Activated CD8-positive, alpha-beta T cell treated with anti-CD3 and anti-CD28 coated beads, Interleukin-2, amount 10 ng/mL, durations not matched to agents 7 days and 5 days (primary cell): Measurements from ENCODE around the gene ZBTB17. TPM values are rescaled to one million over a fixed set of nuclear protein-coding genes. Genes with fewer than 3 reads are reported as not detected.
"Not testable (repeated sequence)": the region's sequence is repeated elsewhere in the genome, so short reads cannot be mapped to it uniquely, and the experiment has no call there.

Experiments used
- ATAC-seq: fragments of 150-1000 bp; cut with Tn5 transposase; one replicate; pipeline ENCODE4 v1.10.0; 2021; ENCODE audit warnings: moderate library complexity
- CTCF ChIA-PET: fragments of 350-600 bp; sonication (Branson Sonifier 250); formaldehyde crosslinking; loops from one replicate; lab custom pipeline; 2021; ENCODE audit warnings: antibody characterized with exemption; lab: Charles Lee
- POLR2A ChIA-PET: fragments of 350-600 bp; sonication (Branson Sonifier 250); formaldehyde crosslinking; loops from one replicate; lab custom pipeline; 2021; ENCODE audit warnings: antibody characterized with exemption; lab: Charles Lee
- DNase-seq: peaks from one replicate; pipeline ENCODE4 v3.0.0-alpha.2; 2020
- H3K27ac Mint-ChIP-seq: one replicate; pipeline ENCODE4 v1.8.0; 2021; ENCODE audit warnings: mild to moderate bottlenecking, mixed read lengths
- H3K27me3 Mint-ChIP-seq: one replicate; pipeline ENCODE4 v1.8.0; 2021; ENCODE audit warnings: low read depth, mixed read lengths
- H3K36me3 Mint-ChIP-seq: one replicate; pipeline ENCODE4 v1.8.0; 2021; ENCODE audit warnings: low read depth, mixed read lengths
- H3K4me1 Mint-ChIP-seq: one replicate; pipeline ENCODE4 v1.8.0; 2021; ENCODE audit warnings: low read depth, mixed read lengths
- H3K4me3 Mint-ChIP-seq: one replicate; pipeline ENCODE4 v1.8.0; 2021; ENCODE audit warnings: mild to moderate bottlenecking, mixed read lengths
- H3K9me3 Mint-ChIP-seq: one replicate; pipeline ENCODE4 v1.8.0; 2022; ENCODE audit warnings: mixed read lengths; ENCODE audit not compliant: insufficient read depth
- total RNA-seq, 2 experiments: library from RNA; stranded (reverse); gene quantifications; one replicate each; pipeline ENCODE4 v1.2.3, GENCODE V29; 2021

Gene ZBTB17
- total RNA-seq, 2 experiments from 2014 or later: 32.3 to 33.3 TPM

DNA sequence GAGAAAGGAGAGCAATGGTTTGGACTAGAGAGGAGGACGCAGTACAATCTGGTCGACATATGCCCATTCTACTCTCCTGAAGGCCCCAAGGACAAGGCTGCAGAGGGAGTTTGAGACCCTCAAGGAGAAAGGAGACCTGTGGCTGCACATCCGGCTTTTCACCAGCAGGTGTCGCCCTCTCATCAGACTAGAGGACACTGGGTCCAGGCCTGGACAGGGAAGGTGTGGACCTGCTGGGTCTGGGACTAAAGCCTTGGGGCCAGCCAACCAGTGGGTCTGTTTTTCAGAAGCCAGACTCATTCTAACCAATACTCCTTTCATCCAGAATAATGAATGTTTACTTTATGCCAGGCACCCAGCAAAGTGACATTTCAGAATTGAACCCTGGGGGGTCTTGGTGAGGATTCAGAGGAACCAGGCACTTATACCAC is 33.1 kb upstream of the ZBTB17 start:
- POLR2A ChIA-PET: no interaction called here
- Mint-ChIP-seq H3K9me3 (no peaks in the 10 kb centered on the region), H3K27me3 (peaks cover 5% of the 10 kb centered on the region), H3K36me3 (no peaks in the 10 kb centered on the region), H3K27ac (no peak overlapping the region), H3K4me1 (peaks cover 18% of the 10 kb centered on the region), H3K4me3 (no peak overlapping the region)
- peak; percentile 82 for DNase-seq
- CTCF ChIA-PET: interaction anchor here (0.6 to 2.0 kb wide), 9 partner anchors 11 to 206 kb away, joined by 3 to 5 read pairs (median 3); partner anchors contain the start of genes CLCNKA and SPEN
- ATAC-seq: peak; percentile 64

DNA sequence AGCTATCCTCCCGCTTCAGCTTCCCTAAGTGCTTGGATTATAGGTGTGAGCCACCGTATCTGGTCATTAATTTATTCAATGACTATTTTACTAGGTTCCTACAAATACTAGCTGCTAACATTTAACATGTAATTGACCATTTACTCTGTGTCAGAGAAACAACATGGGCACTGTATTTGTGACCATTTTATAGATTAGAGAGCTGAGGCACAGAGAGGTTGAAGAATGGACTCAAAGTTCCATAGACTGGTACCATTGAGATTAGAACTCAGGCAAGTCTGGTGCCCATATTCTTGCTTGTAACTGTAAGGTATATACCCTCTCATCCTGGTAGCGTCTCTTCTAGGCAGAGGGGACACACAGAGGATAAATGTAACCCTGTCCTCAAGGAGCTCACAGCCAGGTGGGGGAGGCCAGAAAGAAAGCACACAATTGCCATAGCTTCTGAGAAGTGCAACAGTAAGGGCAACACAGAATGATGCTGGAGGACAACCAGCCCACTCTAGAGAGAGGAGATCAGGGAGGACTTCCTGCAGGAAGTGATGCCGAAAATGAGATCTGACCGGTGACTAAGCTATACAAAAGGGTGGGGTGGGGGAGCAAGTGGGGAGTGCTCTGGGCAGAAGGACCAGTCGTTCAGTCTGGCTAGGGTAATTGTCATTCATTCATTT is 31.9 kb upstream of the ZBTB17 start:
- Mint-ChIP-seq H3K27ac (no peak overlapping the region), H3K4me1 (peaks cover 18% of the 10 kb centered on the region), H3K9me3 (no peaks in the 10 kb centered on the region), H3K4me3 (no peak overlapping the region), H3K27me3 (peaks cover 5% of the 10 kb centered on the region), H3K36me3 (no peaks in the 10 kb centered on the region)
- ATAC-seq (no peak), DNase-seq (no peak)
- ChIA-PET CTCF (interaction anchor here (0.7 to 3.0 kb wide), 18 partner anchors 11 to 237 kb away, joined by 3 to 11 read pairs (median 3); no protein-coding TSS in a partner anchor), POLR2A (no interaction called here)

DNA sequence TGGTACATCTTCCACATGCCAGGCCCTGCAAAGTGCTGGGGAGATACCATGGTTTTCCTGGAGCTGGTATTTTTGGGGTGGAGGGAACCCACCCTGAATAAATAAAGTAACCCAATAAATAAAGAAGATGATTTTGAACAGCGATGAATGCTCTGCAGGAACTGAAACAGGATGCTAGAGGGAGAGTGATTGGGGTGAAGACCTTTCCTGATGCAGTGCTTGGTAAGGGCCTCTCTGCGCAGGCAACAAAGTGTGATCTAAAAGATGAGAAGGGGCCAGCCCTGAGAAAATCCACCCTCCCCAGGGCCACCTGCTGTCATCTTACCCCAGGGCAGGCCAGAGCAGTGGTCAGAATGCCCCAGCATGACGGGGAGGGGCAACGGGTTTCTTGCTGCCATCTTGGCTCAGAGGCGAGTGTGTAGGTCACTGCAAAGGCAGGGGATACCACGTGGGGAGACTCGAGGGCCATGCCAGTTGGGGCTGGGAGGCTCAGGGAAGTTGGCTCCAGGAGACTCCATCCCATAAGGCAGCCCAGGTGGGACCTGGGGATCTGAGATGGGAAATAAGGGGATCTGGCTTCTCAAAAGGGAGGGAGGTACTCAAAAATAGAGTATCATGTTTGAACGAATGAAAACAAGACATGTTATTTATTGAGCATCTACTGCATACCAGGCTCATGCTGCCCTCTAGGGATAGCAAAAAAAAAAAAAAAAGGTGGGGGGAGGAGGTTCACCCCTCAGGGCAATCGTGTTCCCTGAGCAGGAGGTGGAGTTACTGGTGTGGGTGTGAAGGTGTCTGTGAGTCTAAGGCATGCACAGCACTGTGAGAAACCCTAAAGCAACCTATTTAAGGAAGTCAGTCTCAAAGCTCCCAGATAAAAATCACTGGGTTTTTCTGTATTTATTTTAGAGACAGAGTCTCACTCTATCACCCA is 30.9 kb upstream of the ZBTB17 start:
- Mint-ChIP-seq H3K4me1 (peaks cover 12% of the 10 kb centered on the region), H3K4me3 (no peak overlapping the region), H3K36me3 (no peaks in the 10 kb centered on the region), H3K27me3 (peaks cover 5% of the 10 kb centered on the region), H3K9me3 (no peaks in the 10 kb centered on the region), H3K27ac (no peak overlapping the region)
- ChIA-PET CTCF (interaction anchor here (0.8 to 3.0 kb wide), 15 partner anchors 10 to 215 kb away, joined by 3 to 11 read pairs (median 3); no protein-coding TSS in a partner anchor), POLR2A (interaction anchor here (0.5 kb wide), 1 partner anchor 78 kb away, joined by 3 read pairs; no protein-coding TSS in a partner anchor)
- no peak for DNase-seq
- peak; percentile 45 for ATAC-seq

DNA sequence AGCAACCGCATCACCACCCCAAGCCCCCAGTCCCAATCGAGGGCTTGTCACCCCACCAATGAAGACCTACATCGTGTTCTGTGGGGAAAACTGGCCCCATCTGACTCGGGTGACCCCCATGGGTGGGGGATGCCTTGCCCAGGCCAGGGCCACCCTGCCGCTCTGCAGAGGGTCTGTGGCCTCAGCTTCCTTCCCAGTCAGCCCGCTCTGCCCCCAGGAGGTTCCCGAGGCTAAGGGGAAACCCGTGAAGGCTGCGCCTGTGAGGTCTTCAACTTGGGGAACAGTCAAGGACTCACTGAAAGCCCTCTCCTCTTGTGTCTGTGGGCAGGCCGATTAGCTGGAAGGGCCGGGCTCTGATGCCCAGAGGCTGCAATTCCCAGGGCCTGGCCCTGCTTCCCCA is 30.1 kb upstream of the ZBTB17 start:
- no peak for DNase-seq
- H3K27ac Mint-ChIP-seq: no peak overlapping the region
- no peak for ATAC-seq
- POLR2A ChIA-PET: no interaction called here
- H3K36me3 Mint-ChIP-seq: no peaks in the 10 kb centered on the region
- no peak overlapping the region for H3K4me3 Mint-ChIP-seq
- peaks cover 5% of the 10 kb centered on the region for H3K27me3 Mint-ChIP-seq
- CTCF ChIA-PET: interaction anchor here (1.0 to 3.0 kb wide), 2 partner anchors 11 to 215 kb away, joined by 3 to 11 read pairs; no protein-coding TSS in a partner anchor
- peaks cover 12% of the 10 kb centered on the region for H3K4me1 Mint-ChIP-seq
- no peaks in the 10 kb centered on the region for H3K9me3 Mint-ChIP-seq

DNA sequence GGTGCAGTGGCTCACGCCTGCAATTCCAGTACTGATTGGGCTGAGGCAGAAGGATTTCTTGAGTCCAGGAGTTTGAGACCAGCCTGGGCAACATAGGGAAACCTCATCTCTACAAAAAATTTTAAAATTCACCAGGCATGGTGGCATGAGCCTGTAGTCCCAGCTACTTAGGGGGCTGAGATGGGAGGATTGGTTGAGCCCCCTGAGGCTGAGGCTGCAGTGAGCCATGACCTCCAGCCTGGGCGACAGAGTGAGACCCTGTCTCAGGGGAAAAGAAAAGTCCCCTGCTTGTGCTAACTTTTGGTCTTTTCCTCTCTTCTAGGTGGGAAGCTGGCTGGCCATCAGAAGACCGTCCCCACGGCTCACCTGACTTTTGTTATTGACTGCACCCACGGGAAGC is 29.7 kb upstream of the ZBTB17 start:
- no peak overlapping the region for H3K4me3 Mint-ChIP-seq
- no peak for DNase-seq
- no peaks in the 10 kb centered on the region for H3K9me3 Mint-ChIP-seq
- no peak overlapping the region for H3K27ac Mint-ChIP-seq
- CTCF ChIA-PET: interaction anchor here (1.7 to 3.0 kb wide), 2 partner anchors 11 to 214 kb away, joined by 7 to 11 read pairs; no protein-coding TSS in a partner anchor
- peaks cover 12% of the 10 kb centered on the region for H3K4me1 Mint-ChIP-seq
- POLR2A ChIA-PET: no interaction called here
- peaks cover 5% of the 10 kb centered on the region for H3K27me3 Mint-ChIP-seq
- H3K36me3 Mint-ChIP-seq: no peaks in the 10 kb centered on the region
- no peak for ATAC-seq

DNA sequence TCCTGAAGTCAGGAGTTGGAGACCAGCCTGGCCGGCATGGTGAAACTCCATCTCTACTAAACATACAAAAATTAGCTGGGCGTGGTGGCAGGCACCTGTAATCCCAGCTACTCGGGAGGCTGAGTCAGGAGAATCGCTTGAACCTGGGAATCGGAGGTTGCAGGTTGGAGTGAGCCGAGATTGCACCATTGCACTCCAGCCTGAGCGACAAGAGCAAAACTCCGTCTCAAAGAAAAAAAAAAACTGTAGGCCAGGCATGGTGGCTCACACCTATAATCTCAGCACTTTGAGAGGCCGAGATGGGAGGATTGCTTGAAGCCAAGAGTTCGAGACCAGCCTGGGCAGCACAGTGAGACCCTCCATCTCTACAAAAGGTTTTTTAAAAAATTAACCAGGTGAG is 25.4 kb upstream of the ZBTB17 start:
- POLR2A ChIA-PET, DNase-seq: not testable (repeated sequence)

DNA sequence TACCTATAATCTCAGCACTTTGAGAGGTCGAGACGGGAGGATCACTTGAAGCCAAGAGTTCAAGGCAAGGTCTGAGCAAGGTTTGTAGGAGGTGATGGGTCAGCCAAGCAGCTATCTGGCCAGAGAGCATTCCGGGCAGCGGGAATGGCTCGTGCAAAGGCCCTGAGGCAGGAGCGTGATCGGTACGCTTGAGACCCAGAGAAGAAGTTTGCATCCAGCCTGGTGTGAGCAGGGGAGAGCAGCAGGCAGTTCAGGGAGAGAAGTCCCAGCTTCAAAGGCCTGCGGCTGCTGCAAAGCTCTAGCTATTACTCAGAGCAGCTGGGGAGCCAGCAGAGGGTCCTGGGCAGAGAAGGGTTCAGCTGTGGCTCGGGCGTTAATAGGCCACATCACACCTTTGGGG is 23.0 kb upstream of the ZBTB17 start:
- Mint-ChIP-seq H3K36me3 (no peaks in the 10 kb centered on the region), H3K9me3 (no peaks in the 10 kb centered on the region), H3K27ac (no peak overlapping the region), H3K4me3 (no peak overlapping the region), H3K4me1 (no peaks in the 10 kb centered on the region), H3K27me3 (peaks cover 6% of the 10 kb centered on the region)
- ChIA-PET CTCF (interaction anchor here (0.6 to 1.6 kb wide), 2 partner anchors 11 to 207 kb away, joined by 3 read pairs; no protein-coding TSS in a partner anchor), POLR2A (interaction anchor here (0.6 kb wide), 1 partner anchor 212 kb away, joined by 3 read pairs; no protein-coding TSS in a partner anchor)
- ATAC-seq: no peak
- no peak for DNase-seq

More for the DNA sequence above, 25.4 kb upstream of the ZBTB17 start:
- H3K4me3 Mint-ChIP-seq, CTCF ChIA-PET, H3K27me3 Mint-ChIP-seq, H3K4me1 Mint-ChIP-seq, ATAC-seq, H3K9me3 Mint-ChIP-seq, H3K36me3 Mint-ChIP-seq, H3K27ac Mint-ChIP-seq: not testable (repeated sequence)

DNA sequence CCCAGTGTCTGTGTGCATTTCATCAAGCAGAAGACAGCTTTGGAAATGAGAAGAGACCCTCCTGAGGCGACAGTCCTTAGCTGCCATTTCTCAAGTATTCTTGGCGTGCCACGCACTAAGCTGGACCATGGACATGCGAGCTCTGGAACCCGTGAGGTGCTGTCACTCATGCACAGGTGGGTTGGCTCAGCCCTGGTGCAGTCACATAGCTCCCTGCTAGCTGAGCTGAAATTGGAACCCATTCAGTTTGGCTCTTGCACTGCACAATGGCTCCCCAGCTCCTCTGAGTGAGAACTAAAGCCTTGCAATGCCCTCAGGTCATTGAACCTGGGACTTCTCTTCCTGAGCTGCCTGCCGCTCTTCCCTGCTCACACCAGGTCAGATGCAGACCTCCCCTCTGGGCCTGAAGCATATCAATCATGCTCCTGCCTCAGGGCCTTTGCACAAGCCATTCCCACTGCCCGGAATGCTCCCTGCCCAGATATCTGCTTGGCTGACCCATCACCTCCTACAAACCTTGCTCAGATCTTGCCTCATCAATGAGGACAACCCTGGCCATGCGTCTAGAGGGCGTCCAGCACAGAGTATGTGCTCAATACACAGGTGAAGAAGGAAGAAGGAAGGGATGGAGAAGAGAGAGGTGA is 21.9 kb upstream of the ZBTB17 start:
- ATAC-seq (no peak), DNase-seq (no peak)
- ChIA-PET CTCF (interaction anchor here (0.8 to 1.9 kb wide), 4 partner anchors 10 to 206 kb away, joined by 3 to 7 read pairs (median 5); partner anchors contain the start of gene ZBTB17), POLR2A (no interaction called here)
- Mint-ChIP-seq H3K27ac (no peak overlapping the region), H3K4me1 (no peaks in the 10 kb centered on the region), H3K9me3 (no peaks in the 10 kb centered on the region), H3K36me3 (no peaks in the 10 kb centered on the region), H3K4me3 (no peak overlapping the region), H3K27me3 (peaks cover 6% of the 10 kb centered on the region)

DNA sequence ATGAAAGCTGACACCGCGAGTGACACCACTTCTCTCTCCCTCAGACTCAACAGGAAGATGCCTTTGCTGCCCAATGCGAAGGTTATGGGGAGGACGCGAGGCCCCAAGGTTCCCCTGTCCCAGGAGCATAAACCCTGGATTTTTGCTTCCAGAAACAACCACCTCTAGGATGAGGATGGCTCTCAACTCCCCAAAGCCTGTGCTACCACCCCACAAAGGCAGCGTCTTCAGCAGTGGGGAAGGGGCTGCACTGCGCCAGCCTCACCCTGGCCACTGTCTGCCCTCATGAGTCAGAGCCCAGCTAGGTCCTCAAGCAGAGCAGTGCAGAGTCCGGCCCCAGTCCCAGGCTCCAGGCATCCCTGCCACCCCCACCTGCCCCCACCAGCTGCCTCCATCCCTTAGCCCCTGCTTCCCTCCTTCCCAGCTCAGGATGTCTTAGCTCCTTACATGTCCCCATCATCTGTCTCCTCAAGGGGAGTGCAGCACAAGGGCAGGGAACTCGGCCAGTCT is 21.2 kb upstream of the ZBTB17 start:
- DNase-seq (no peak), ATAC-seq (no peak)
- no peak overlapping the region for H3K27ac Mint-ChIP-seq
- POLR2A ChIA-PET: no interaction called here
- H3K27me3 Mint-ChIP-seq: peaks cover 6% of the 10 kb centered on the region
- H3K36me3 Mint-ChIP-seq: no peaks in the 10 kb centered on the region
- H3K9me3 Mint-ChIP-seq: no peaks in the 10 kb centered on the region
- no peak overlapping the region for H3K4me3 Mint-ChIP-seq
- CTCF ChIA-PET: interaction anchor here (0.8 to 1.9 kb wide), 3 partner anchors 10 to 205 kb away, joined by 3 to 7 read pairs (median 7); partner anchors contain the start of gene ZBTB17
- no peaks in the 10 kb centered on the region for H3K4me1 Mint-ChIP-seq

DNA sequence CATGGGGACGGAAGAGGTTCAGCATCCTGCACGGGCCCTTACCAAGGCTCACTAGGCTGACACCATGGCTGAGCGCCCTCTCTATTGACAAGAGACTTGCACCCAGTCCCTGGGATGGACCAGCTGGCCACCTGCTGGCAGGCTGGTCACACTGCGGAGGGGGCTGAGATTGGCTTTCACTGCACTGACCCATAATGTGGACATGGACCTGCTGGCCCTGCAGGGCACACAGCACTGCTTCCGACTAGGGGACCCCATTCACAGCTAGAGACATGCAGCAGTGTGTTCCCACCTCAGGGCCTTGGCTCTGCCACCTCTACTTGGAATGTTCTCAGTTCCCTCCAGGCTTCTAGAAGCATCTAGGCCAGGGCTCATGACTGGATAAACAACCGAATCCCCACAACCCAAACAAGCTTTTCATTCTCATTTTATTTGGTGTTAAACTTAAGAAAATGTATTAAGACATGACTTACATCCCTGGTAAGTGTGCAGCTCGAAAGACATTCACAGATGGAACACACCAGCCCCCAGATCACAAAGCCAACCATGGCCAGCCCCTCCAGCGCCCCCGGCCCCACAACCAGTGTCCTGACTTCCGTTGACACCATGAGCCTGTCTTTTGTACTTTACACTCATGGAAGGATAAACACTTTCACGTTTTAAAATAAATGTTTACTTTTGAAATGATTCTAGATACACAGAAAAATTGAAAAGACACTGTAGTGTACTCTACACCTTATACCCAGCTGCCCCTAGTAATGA is 18.9 kb upstream of the ZBTB17 start:
- DNase-seq (peak; percentile 51), ATAC-seq (peak; percentile 63)
- no peaks in the 10 kb centered on the region for H3K36me3 Mint-ChIP-seq
- POLR2A ChIA-PET: no interaction called here
- no peak overlapping the region for H3K4me3 Mint-ChIP-seq
- H3K9me3 Mint-ChIP-seq: no peaks in the 10 kb centered on the region
- CTCF ChIA-PET: interaction anchor here (0.7 to 3.5 kb wide), 12 partner anchors 8 to 203 kb away, joined by 3 to 16 read pairs (median 5); partner anchors contain the start of genes SRARP and ZBTB17
- peaks cover 2% of the 10 kb centered on the region for H3K27me3 Mint-ChIP-seq
- H3K27ac Mint-ChIP-seq: no peak overlapping the region
- H3K4me1 Mint-ChIP-seq: no peaks in the 10 kb centered on the region
